CD14-positive monocyte (primary cell): ENCODE results near the gene KCNH5. TPM values are rescaled to one million over a fixed set of nuclear protein-coding genes. Genes with fewer than 3 reads are reported as not detected.

Source experiments
- DNase-seq, 3 donors: peaks; one replicate each; pipeline ENCODE4 v3.0.0-alpha.2; 2011 to 2022
- H2AFZ ChIP-seq: 2 replicates; pipeline ENCODE4 v1.6.0; 2012; ENCODE audit warnings: mild to moderate bottlenecking, low read depth, low read length, inconsistent platforms; ENCODE audit not compliant: insufficient read depth, poor library complexity, severe bottlenecking
- H3K27ac ChIP-seq, 2 donors: 1 replicate in 1 of 2; 2 replicates in 1 of 2; pipeline ENCODE4 v1.5.1; 2012 to 2013; ENCODE audit warnings: low read length in 2 of 2, control low read depth in 1 of 2, inconsistent platforms in 1 of 2, low read depth in 1 of 2, mild to moderate bottlenecking in 1 of 2
- H3K27me3 ChIP-seq, 2 donors: one replicate each; pipeline versions ENCODE4 v1.6.0 to v1.6.1; 2011 to 2013; ENCODE audit warnings: low read length in 2 of 2; ENCODE audit not compliant: control insufficient read depth in 2 of 2, insufficient read depth in 2 of 2
- H3K36me3 ChIP-seq, 2 donors: replicated peaks in 1 of 2; 1 replicate in 1 of 2; 2 replicates in 1 of 2; pipeline versions ENCODE4 v1.5.1 to v1.6.1; 2012 to 2013; ENCODE audit warnings: low read length in 2 of 2, control low read depth in 1 of 2, inconsistent platforms in 1 of 2, mild to moderate bottlenecking in 1 of 2; ENCODE audit not compliant: insufficient read depth in 2 of 2, control insufficient read depth in 1 of 2
- H3K4me1 ChIP-seq, 2 donors: 1 replicate in 1 of 2; 2 replicates in 1 of 2; pipeline versions ENCODE4 v1.5.1 to v1.6.1; 2012 to 2013; ENCODE audit warnings: low read length in 2 of 2, control low read depth in 1 of 2, inconsistent platforms in 1 of 2, mild to moderate bottlenecking in 1 of 2, moderate library complexity in 1 of 2; ENCODE audit not compliant: insufficient read depth in 2 of 2, control insufficient read depth in 1 of 2
- H3K4me2 ChIP-seq: replicated peaks from 2 replicates; pipeline ENCODE3; 2012; ENCODE audit warnings: low read length, moderate library complexity, mild to moderate bottlenecking; ENCODE audit not compliant: poor library complexity, severe bottlenecking; ENCODE audit errors: extremely low read depth
- H3K4me3 ChIP-seq, 3 experiments: fragments of 200-600 bp in 1 of 3; sonication (generic) in 1 of 3; replicated peaks in 1 of 3; 1 replicate in 2 of 3; 2 replicates in 1 of 3; pipeline ENCODE4 v1.5.1; 2011 to 2013; ENCODE audit warnings: low read length in 3 of 3, mild to moderate bottlenecking in 3 of 3, control low read depth in 2 of 3, low read depth in 2 of 3, inconsistent platforms in 1 of 3, moderate library complexity in 1 of 3
- H3K79me2 ChIP-seq: 2 replicates; pipeline ENCODE4 v1.6.0; 2012; ENCODE audit warnings: mild to moderate bottlenecking, control low read depth, inconsistent platforms, low read length, moderate library complexity; ENCODE audit not compliant: insufficient read depth
- H3K9ac ChIP-seq: 2 replicates; pipeline ENCODE4 v1.6.0; 2017; ENCODE audit warnings: low read length, mild to moderate bottlenecking; ENCODE audit not compliant: insufficient read depth, poor library complexity, severe bottlenecking
- H3K9me3 ChIP-seq, 2 donors: replicated peaks in 1 of 2; 1 replicate in 1 of 2; 2 replicates in 1 of 2; pipeline versions ENCODE4 v1.5.1 to v1.6.1; 2012 to 2013; ENCODE audit warnings: low read length in 2 of 2, control low read depth in 1 of 2; ENCODE audit not compliant: control insufficient read depth in 1 of 2, insufficient read depth in 1 of 2
- H4K20me1 ChIP-seq: 2 replicates; pipeline ENCODE4 v1.6.0; 2012; ENCODE audit warnings: mild to moderate bottlenecking, low read length, control low read depth, moderate library complexity; ENCODE audit not compliant: insufficient read depth
- H3K27ac Mint-ChIP-seq, 7 donors: one replicate each; pipeline ENCODE4 v1.8.0; 2020; ENCODE audit warnings: mild to moderate bottlenecking in 7 of 7, mixed read lengths in 7 of 7, moderate library complexity in 6 of 7, inconsistent platforms in 2 of 7
- H3K27me3 Mint-ChIP-seq, 3 donors: one replicate each; pipeline ENCODE4 v1.8.0; 2021 to 2022; ENCODE audit warnings: low read depth in 3 of 3, mild to moderate bottlenecking in 3 of 3, mixed read lengths in 3 of 3, moderate library complexity in 3 of 3, inconsistent platforms in 1 of 3
- H3K36me3 Mint-ChIP-seq, 2 donors: one replicate each; pipeline ENCODE4 v1.8.0; 2020; ENCODE audit warnings: mixed read lengths in 2 of 2, inconsistent platforms in 1 of 2, mild to moderate bottlenecking in 1 of 2
- H3K4me1 Mint-ChIP-seq: one replicate; pipeline ENCODE4 v1.8.0; 2020; ENCODE audit warnings: mild to moderate bottlenecking, mixed read lengths
- H3K4me3 Mint-ChIP-seq, 2 donors: one replicate each; pipeline ENCODE4 v1.8.0; 2020; ENCODE audit warnings: mild to moderate bottlenecking in 2 of 2, mixed read lengths in 2 of 2, moderate library complexity in 1 of 2
- H3K9me3 Mint-ChIP-seq, 7 donors: one replicate each; pipeline ENCODE4 v1.8.0; 2020 to 2022; ENCODE audit warnings: mixed read lengths in 7 of 7, mild to moderate bottlenecking in 6 of 7, moderate library complexity in 6 of 7, inconsistent platforms in 2 of 7
- WGBS: methylation state at CpG from one replicate; pipeline ENCODE4 v1.1.5; 2013; ENCODE audit warnings: missing lambda C conversion rate; ENCODE audit not compliant: insufficient coverage; 5-methylcytosine and 5-hydroxymethylcytosine counted together
- intact Hi-C, 2 donors: fragments of 100-400 bp; cut with micrococcal nuclease; formaldehyde crosslinking; loops; one replicate each; pipeline versions ENCODE4 v1.15.0 to v1.15.1; 2023
- polyA plus RNA-seq, 3 donors: library from polyadenylated mRNA; depleted of rRNA in 1 of 3; unstranded in 2 of 3; stranded (reverse) in 1 of 3; fragments of 300-500 nt in 2 of 3; fragments of >200 nt in 1 of 3; fragmentation: Illumina TruSeq in 2 of 3; gene quantifications; 1 replicate in 2 of 3; 2 replicates in 1 of 3; pipeline ENCODE4 v1.2.3, GENCODE V29; 2012 to 2021
- TF ChIP-seq, protein P1 (sequence below): fragments of 200-600 bp; IDR thresholded peaks from one replicate; pipeline ENCODE4 v1.8.0; 2022; ENCODE audit warnings: antibody characterized with exemption, mild to moderate bottlenecking

The KCNH5 gene
- polyA plus RNA-seq, 3 donors, result not detected

DNA sequence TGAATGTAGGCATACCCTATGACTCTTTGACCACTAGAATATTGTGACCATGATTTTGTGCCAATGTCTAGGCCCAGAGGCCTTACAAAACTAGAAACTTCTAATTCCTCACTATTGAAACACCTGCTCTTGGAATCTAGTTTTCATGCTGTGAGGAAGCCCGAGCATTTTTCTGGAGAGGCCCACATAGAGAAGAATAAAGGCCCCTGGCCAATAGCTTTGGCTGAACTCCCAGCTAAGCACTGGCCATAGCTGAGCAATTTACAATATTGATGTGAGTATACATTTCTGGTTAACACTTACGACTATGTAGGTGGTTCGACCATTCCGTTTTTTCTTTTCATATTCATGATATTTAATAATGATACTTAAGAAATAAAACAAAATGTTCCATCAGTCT lies 190.3 kb downstream of the KCNH5 start:
- Histone ChIP-seq H3K9me3 (peaks cover 4 to 6% of the 10 kb centered on the region in 2 donors), H3K27ac (no peak overlapping the region), H3K27me3 (no peaks in the 10 kb centered on the region), H3K4me1 (no peaks in the 10 kb centered on the region), H4K20me1 (no peaks in the 10 kb centered on the region), H3K4me3 (no peak overlapping the region), H3K36me3 (no peaks in the 10 kb centered on the region), H3K79me2 (no peaks in the 10 kb centered on the region), H3K9ac (no peak overlapping the region), H3K4me2 (no peak overlapping the region), H2AFZ (no peak overlapping the region)
- Mint-ChIP-seq H3K9me3 (peaks cover 0 to 14% (median 0%) of the 10 kb centered on the region in 7 donors), H3K36me3 (no peaks in the 10 kb centered on the region), H3K27ac (no peak overlapping the region), H3K4me3 (no peak overlapping the region), H3K4me1 (no peaks in the 10 kb centered on the region), H3K27me3 (no peaks in the 10 kb centered on the region)
- no CpG with 5 or more reads among the region's 4 CpGs for WGBS
- no peak for DNase-seq
- intact Hi-C loops, result no loop called here
- TF ChIP-seq, protein P1, sequence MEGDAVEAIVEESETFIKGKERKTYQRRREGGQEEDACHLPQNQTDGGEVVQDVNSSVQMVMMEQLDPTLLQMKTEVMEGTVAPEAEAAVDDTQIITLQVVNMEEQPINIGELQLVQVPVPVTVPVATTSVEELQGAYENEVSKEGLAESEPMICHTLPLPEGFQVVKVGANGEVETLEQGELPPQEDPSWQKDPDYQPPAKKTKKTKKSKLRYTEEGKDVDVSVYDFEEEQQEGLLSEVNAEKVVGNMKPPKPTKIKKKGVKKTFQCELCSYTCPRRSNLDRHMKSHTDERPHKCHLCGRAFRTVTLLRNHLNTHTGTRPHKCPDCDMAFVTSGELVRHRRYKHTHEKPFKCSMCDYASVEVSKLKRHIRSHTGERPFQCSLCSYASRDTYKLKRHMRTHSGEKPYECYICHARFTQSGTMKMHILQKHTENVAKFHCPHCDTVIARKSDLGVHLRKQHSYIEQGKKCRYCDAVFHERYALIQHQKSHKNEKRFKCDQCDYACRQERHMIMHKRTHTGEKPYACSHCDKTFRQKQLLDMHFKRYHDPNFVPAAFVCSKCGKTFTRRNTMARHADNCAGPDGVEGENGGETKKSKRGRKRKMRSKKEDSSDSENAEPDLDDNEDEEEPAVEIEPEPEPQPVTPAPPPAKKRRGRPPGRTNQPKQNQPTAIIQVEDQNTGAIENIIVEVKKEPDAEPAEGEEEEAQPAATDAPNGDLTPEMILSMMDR, result no peak

DNA sequence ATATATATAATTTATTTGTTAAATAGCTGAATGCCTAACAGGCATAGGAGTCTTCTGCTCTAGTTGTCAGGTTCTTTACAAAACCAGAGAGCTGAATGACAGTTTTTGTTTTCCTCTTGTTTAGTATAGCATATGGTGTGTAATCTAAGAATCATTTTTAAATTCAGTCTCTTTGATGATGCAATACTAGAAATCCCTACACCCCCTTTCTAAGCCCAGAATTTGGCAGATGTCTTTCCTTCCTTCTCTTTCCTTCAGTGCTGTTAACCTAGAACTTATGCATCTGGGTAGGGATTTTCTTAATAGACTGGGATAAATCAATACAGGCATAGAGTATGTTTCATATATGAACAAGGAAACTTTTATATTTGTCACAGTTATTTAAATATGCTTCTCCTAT lies 198.1 kb downstream of the KCNH5 start:
- H3K9ac ChIP-seq, result no peak overlapping the region
- no peaks in the 10 kb centered on the region for H3K36me3 ChIP-seq
- H3K9me3 ChIP-seq, result no peaks in the 10 kb centered on the region
- H3K4me3 ChIP-seq, result no peak overlapping the region
- Mint-ChIP-seq H3K27ac (no peak overlapping the region), H3K9me3 (peaks cover 0 to 3% (median 0%) of the 10 kb centered on the region in 7 donors), H3K27me3 (peaks cover 0 to 1% (median 0%) of the 10 kb centered on the region in 3 donors), H3K36me3 (no peaks in the 10 kb centered on the region), H3K4me3 (no peak overlapping the region), H3K4me1 (no peaks in the 10 kb centered on the region)
- TF ChIP-seq, protein P1, result no peak
- H3K79me2 ChIP-seq, result no peaks in the 10 kb centered on the region
- H4K20me1 ChIP-seq, result no peaks in the 10 kb centered on the region
- no peak overlapping the region for H3K4me2 ChIP-seq
- H2AFZ ChIP-seq, result no peak overlapping the region
- no peaks in the 10 kb centered on the region for H3K4me1 ChIP-seq
- H3K27me3 ChIP-seq, result no peaks in the 10 kb centered on the region
- DNase-seq, result no peak
- H3K27ac ChIP-seq, result no peak overlapping the region
- intact Hi-C loops, result no loop called here
